Karpas-422 (cell line): Measurements from ENCODE around the gene CRYBG1. TPM values are rescaled to one million over a fixed set of nuclear protein-coding genes. Genes with fewer than 3 reads are reported as not detected.
"Not testable (repeated sequence)": the region's sequence is repeated elsewhere in the genome, so short reads cannot be mapped to it uniquely, and the experiment has no call there.

Experiments
- DNase-seq: peaks from one replicate; pipeline ENCODE4 v3.0.0-alpha.2; 2015
- H2AFZ ChIP-seq: fragments of 200-600 bp; sonication (generic); 2 replicates; pipeline ENCODE4 v1.6.1; 2014; ENCODE audit warnings: antibody characterized with exemption, low read length, mixed read lengths
- H3K27ac ChIP-seq: fragments of 200-600 bp; sonication (generic); 2 replicates; pipeline ENCODE4 v1.5.1; 2014; ENCODE audit warnings: mild to moderate bottlenecking, low read length, moderate library complexity
- H3K27me3 ChIP-seq: fragments of 200-600 bp; sonication (generic); 2 replicates; pipeline ENCODE4 v1.6.1; 2014; ENCODE audit warnings: low read length, mixed read lengths
- H3K36me3 ChIP-seq: fragments of 200-600 bp; sonication (generic); 2 replicates; pipeline ENCODE4 v1.6.1; 2014; ENCODE audit warnings: low read length, mixed read lengths; ENCODE audit not compliant: insufficient read depth
- H3K4me1 ChIP-seq: fragments of 200-600 bp; sonication (generic); 2 replicates; pipeline ENCODE4 v1.6.1; 2014; ENCODE audit warnings: mild to moderate bottlenecking, low read length, mixed read lengths
- H3K4me2 ChIP-seq: fragments of 200-600 bp; sonication (generic); 2 replicates; pipeline ENCODE4 v1.6.1; 2014; ENCODE audit warnings: low read length, low read depth, mild to moderate bottlenecking; ENCODE audit not compliant: poor library complexity, severe bottlenecking
- H3K4me3 ChIP-seq: fragments of 200-600 bp; sonication (generic); 2 replicates; pipeline ENCODE4 v1.5.1; 2014; ENCODE audit warnings: mild to moderate bottlenecking, antibody characterized with exemption, low read length, mixed read lengths
- H3K79me2 ChIP-seq: fragments of 200-600 bp; sonication (generic); 2 replicates; pipeline ENCODE4 v1.6.1; 2014; ENCODE audit warnings: mild to moderate bottlenecking, low read length, mixed read lengths
- H3K9ac ChIP-seq: fragments of 200-600 bp; sonication (generic); 2 replicates; pipeline ENCODE4 v1.6.0; 2014; ENCODE audit warnings: low read length
- H3K9me2 ChIP-seq: fragments of 200-600 bp; sonication (generic), shearing (Covaris generic); replicated peaks from 2 replicates; pipeline ENCODE4 v1.6.0; 2014; ENCODE audit warnings: mild to moderate bottlenecking, low read length, moderate library complexity; ENCODE audit not compliant: insufficient read depth
- H3K9me3 ChIP-seq: fragments of 300-700, 200-600 bp; sonication (generic); 2 replicates; pipeline ENCODE4 v1.6.1; 2014; ENCODE audit warnings: low read length, mixed read lengths
- H4K20me1 ChIP-seq: fragments of 200-600 bp; sonication (generic); 2 replicates; pipeline ENCODE4 v1.6.1; 2014; ENCODE audit warnings: mild to moderate bottlenecking, antibody characterized with exemption, low read length, low read depth; ENCODE audit not compliant: insufficient read depth
- total RNA-seq: library from RNA; depleted of rRNA; stranded (reverse); fragments of >200 nt; shearing (Covaris generic); gene quantifications from 2 replicates; pipeline ENCODE4 v1.2.3, GENCODE V29; 2014; ENCODE audit warnings: low replicate concordance

The CRYBG1 gene
- total RNA-seq, 1 experiment from 2014 or later: 39.3 TPM

GRCh38 chr6:106514583-106514885, 154.0 kb downstream of the CRYBG1 start:
- peak overlapping the region; percentile 87 for H3K9ac ChIP-seq
- no peak overlapping the region for H2AFZ ChIP-seq
- H3K79me2 ChIP-seq: peaks cover 65% of the 10 kb centered on the region
- H3K9me3 ChIP-seq: no peaks in the 10 kb centered on the region
- no peaks in the 10 kb centered on the region for H3K36me3 ChIP-seq
- H3K27ac ChIP-seq: peak overlapping the region; percentile 93
- peak overlapping the region; percentile 74 for H3K4me2 ChIP-seq
- no peaks in the 10 kb centered on the region for H4K20me1 ChIP-seq
- no peaks in the 10 kb centered on the region for H3K27me3 ChIP-seq
- no peaks in the 10 kb centered on the region for H3K9me2 ChIP-seq
- H3K4me1 ChIP-seq: peaks cover 86% of the 10 kb centered on the region
- H3K4me3 ChIP-seq: peak overlapping the region; percentile 81
- no peak for DNase-seq

- H3K9me2 ChIP-seq, H2AFZ ChIP-seq, H3K27me3 ChIP-seq, DNase-seq, H3K36me3 ChIP-seq, H3K9me3 ChIP-seq, H4K20me1 ChIP-seq: not testable (repeated sequence)
- peak overlapping the region; percentile 96 for H3K27ac ChIP-seq
- H3K4me1 ChIP-seq: peaks cover 88% of the 10 kb centered on the region
- H3K79me2 ChIP-seq: peaks cover 69% of the 10 kb centered on the region
- H3K4me2 ChIP-seq: peak overlapping the region; percentile 74
- peak overlapping the region; percentile 87 for H3K9ac ChIP-seq
- peak overlapping the region; percentile 81 for H3K4me3 ChIP-seq
Observed at GRCh38 chr6:106515582-106515981, 155.1 kb downstream of the CRYBG1 start.

GRCh38 chr6:106516616-106517015, 156.1 kb downstream of the CRYBG1 start:
- no peak overlapping the region for H2AFZ ChIP-seq
- no peaks in the 10 kb centered on the region for H3K27me3 ChIP-seq
- H3K9me3 ChIP-seq: no peaks in the 10 kb centered on the region
- H3K79me2 ChIP-seq: peaks cover 72% of the 10 kb centered on the region
- no peaks in the 10 kb centered on the region for H4K20me1 ChIP-seq
- H3K36me3 ChIP-seq: no peaks in the 10 kb centered on the region
- H3K4me2 ChIP-seq: peak overlapping the region; percentile 74
- peaks cover 89% of the 10 kb centered on the region for H3K4me1 ChIP-seq
- H3K9me2 ChIP-seq: no peaks in the 10 kb centered on the region
- H3K9ac ChIP-seq: peak overlapping the region; percentile 60
- peak overlapping the region; percentile 50; the same call in 1 of the 2 replicates for H3K4me3 ChIP-seq
- H3K27ac ChIP-seq: peak overlapping the region; percentile 96
- DNase-seq: peak; percentile 83

GRCh38 chr6:106517706-106518105, 157.2 kb downstream of the CRYBG1 start:
- no peaks in the 10 kb centered on the region for H3K9me3 ChIP-seq
- no peaks in the 10 kb centered on the region for H3K9me2 ChIP-seq
- no peak overlapping the region for H2AFZ ChIP-seq
- peaks cover 81% of the 10 kb centered on the region for H3K79me2 ChIP-seq
- H3K36me3 ChIP-seq: no peaks in the 10 kb centered on the region
- peak overlapping the region; percentile 39; the same call in 1 of the 2 replicates for H3K4me3 ChIP-seq
- peak overlapping the region; percentile 37 for H3K9ac ChIP-seq
- no peaks in the 10 kb centered on the region for H4K20me1 ChIP-seq
- H3K4me2 ChIP-seq: peak overlapping the region; percentile 84
- H3K4me1 ChIP-seq: peaks cover 94% of the 10 kb centered on the region
- DNase-seq: no peak
- no peaks in the 10 kb centered on the region for H3K27me3 ChIP-seq
- peak overlapping the region; percentile 96 for H3K27ac ChIP-seq

GRCh38 chr6:106518748-106519147, 158.2 kb downstream of the CRYBG1 start:
- H3K9ac ChIP-seq: peak overlapping the region; percentile 80
- H3K27me3 ChIP-seq: no peaks in the 10 kb centered on the region
- H3K9me2 ChIP-seq: no peaks in the 10 kb centered on the region
- DNase-seq: peak; percentile 58
- H4K20me1 ChIP-seq: no peaks in the 10 kb centered on the region
- H3K4me3 ChIP-seq: peak overlapping the region; percentile 71
- peak overlapping the region; percentile 96 for H3K27ac ChIP-seq
- H2AFZ ChIP-seq: no peak overlapping the region
- no peaks in the 10 kb centered on the region for H3K36me3 ChIP-seq
- peak overlapping the region; percentile 84 for H3K4me2 ChIP-seq
- peaks cover 83% of the 10 kb centered on the region for H3K79me2 ChIP-seq
- H3K9me3 ChIP-seq: no peaks in the 10 kb centered on the region
- peaks cover 95% of the 10 kb centered on the region for H3K4me1 ChIP-seq

GRCh38 chr6:106519460-106520394, 159.2 kb downstream of the CRYBG1 start:
- Histone ChIP-seq H3K4me2 (peak overlapping the region; percentile 84), H3K27ac (peak overlapping the region; percentile 96), H3K9ac (peak overlapping the region; percentile 80), H2AFZ (no peak overlapping the region), H3K4me1 (peaks cover 95% of the 10 kb centered on the region), H3K4me3 (peak overlapping the region; percentile 71), H4K20me1 (no peaks in the 10 kb centered on the region), H3K79me2 (peaks cover 83% of the 10 kb centered on the region), H3K9me3 (no peaks in the 10 kb centered on the region), H3K36me3 (peaks cover under 1% of the 10 kb centered on the region; the same call in 1 of the 2 replicates), H3K27me3 (no peaks in the 10 kb centered on the region), H3K9me2 (no peaks in the 10 kb centered on the region)
- DNase-seq: peak; percentile 93

- Histone ChIP-seq H2AFZ (no peak overlapping the region), H3K4me1 (peaks cover 97% of the 10 kb centered on the region), H3K9ac (peak overlapping the region; percentile 80), H3K9me2 (no peaks in the 10 kb centered on the region), H4K20me1 (no peaks in the 10 kb centered on the region), H3K4me2 (peak overlapping the region; percentile 84), H3K27me3 (no peaks in the 10 kb centered on the region), H3K36me3 (peaks cover 12% of the 10 kb centered on the region; the same call in 1 of the 2 replicates), H3K27ac (peak overlapping the region; percentile 96), H3K79me2 (peaks cover 85% of the 10 kb centered on the region), H3K4me3 (peak overlapping the region; percentile 71), H3K9me3 (no peaks in the 10 kb centered on the region)
- DNase-seq: peak; percentile 87
Observed at GRCh38 chr6:106520711-106521401, 160.3 kb downstream of the CRYBG1 start.
